ENCODE data around the gene TRAF1.

TRAF1 gene

DNA sequence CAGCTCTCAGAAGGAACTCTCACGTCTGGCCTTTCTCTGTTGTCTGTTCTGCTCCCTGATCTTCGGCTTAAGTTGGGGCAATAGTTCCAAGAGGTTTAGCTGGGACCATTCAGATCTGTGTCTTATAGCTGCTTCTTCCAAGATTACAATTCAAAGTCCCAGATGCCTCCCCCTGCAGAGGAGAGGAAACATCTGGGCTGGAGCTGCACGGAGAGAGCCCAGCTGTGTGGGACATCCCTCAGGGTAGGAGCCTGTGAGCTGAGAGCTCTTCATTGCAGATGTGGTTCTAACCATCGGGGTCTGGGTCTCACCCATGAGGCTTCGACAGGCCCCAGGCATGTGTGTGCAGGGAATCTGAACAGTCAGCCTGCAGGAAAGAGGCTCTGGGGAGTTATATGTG lies 40.6 kb downstream of the TRAF1 start:
- no peak for DNase-seq

GRCh38 chr9:120885457-120885856 lies 41.1 kb downstream of the TRAF1 start:
- DNase-seq: no peak

DNA sequence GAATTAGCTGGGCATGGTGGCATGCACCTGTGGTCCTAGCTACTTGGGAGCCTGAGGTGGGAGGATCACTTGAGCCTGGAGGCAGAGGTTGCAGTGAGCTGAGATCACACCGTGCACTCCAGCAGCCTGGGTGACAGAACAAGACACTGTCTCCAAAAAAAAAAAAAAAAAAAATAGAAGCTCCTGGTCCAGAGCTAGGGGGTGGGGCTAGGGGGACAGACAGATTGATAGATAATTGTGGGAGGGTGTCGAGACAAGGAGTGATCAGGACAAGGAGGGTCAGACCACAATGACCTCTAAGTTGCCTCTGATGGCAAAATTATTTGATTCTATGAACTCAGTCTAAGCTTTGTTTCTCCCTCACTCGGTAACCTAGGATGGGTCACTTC lies 43.0 kb downstream of the TRAF1 start:
- DNase-seq: no peak

DNA sequence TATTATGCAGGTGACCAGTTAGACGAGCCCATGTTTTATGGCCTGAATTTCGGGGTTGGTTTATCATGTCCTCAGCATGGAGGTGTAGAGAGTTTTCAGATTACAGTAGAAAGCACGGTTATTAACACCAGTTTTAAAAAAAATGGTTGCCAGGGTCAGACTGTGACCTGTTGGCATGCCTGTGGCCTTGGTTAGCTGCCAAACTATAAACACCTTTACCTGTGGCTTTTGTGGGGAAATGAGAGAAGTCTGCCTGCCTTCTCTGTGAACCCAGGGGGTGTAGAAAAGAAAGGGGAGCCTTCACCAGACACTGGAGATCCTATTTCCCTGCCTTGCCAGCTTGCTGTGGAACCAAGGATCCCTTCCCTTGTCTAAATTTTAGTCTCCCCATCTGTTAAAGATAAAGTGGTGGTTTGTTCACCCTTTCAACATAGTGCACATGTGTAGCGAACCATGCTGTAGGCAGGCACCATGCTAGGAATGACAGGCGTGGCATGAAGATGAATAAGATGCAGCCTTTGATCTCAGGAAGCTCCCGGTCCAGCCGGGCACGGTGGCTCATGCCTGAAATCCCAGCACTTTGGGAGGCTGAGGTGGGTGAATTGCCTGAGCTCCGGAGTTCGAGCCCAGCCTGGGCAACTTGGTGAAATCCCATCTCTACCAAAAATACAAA lies 43.5 kb downstream of the TRAF1 start:
- no peak for DNase-seq

GRCh38 chr9:120879446-120879845 lies 47.1 kb downstream of the TRAF1 start:
- DNase-seq: no peak

DNA sequence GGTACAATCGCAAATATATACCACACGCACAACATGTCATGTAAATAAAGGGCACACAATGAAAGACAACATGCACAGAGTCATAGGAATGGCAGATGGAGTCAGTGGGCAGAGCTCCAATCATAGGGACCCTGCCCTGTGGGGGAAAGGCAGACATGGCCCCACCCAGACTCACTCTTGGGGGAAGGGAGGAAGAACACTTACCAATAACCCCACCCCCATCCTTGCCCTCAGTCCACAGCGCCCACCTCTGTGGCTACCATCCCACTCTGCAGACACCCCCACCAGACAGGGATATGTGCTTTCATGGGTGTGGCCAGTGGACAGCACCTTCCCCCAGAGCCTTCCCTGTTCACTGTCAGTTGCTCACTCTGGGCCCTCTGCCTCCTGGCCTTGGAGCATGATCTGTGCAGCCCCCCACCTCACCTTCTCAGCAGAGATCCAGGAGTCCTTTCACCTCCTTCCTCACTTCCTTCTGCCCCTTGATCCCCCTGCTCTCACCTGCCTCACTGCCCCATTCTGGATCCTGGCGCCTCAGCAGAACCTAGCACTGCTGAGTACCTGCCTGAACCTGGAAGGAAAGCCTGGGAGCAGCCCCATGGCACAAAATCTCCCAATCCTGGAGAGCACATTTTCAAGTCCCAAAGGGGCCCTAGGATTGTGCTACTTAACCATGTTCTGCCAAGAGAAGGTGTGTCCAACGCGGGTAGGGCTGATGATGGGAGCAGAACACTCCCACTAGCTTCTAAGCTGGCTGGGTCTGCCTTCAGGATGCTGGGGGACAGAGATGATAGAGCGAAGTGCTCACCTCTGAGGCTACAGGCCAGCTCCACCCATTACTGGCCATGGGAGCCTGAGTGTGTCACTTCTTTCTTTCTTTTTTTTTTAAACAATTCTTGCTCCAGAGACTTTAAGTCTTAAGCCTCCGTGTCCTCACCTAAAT lies 48.1 kb downstream of the TRAF1 start:
- DNase-seq: no peak

GRCh38 chr9:120877276-120878034 lies 49.1 kb downstream of the TRAF1 start:
- DNase-seq: peak; percentile 55

GRCh38 chr9:120876842-120877240 lies 49.8 kb downstream of the TRAF1 start, which contains the start of gene PHF19:
PHF19 (minus strand) TSS chr9:120877188; CDS start chr9:120874741, 2,447 bp downstream.
- peak; percentile 19 for DNase-seq

GRCh38 chr9:120875954-120876841 lies 50.4 kb downstream of the TRAF1 start:
- DNase-seq: peak; percentile 77

GRCh38 chr9:120875643-120875953 lies 51.0 kb downstream of the TRAF1 start:
- no peak for DNase-seq

GRCh38 chr9:120875195-120875565 lies 51.4 kb downstream of the TRAF1 start:
- no peak for DNase-seq

- DNase-seq: no peak
These were observed 52.1 kb downstream of the TRAF1 start for GRCh38 chr9:120874226-120875194.

DNA sequence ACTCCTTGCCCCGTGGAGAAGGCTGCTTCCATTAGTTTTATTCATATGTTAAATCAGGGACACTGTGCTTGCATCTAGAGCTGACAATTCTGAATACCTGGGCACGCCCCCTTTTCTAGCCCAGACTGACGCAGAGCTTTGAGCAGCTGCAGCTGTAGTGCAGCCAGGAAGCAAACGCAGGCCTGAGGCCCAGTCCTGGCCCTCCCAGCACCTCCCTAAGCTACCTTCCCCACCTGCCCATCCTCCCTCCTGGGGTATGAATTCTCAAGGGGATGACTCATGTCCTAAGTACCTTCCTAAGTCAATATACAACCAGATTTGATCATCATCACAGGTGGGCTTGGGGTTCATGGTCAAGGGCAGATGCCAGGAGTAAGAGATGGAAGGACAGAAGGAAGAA lies 53.1 kb downstream of the TRAF1 start:
- no peak for DNase-seq

- no peak for DNase-seq
These were observed 53.6 kb downstream of the TRAF1 start for GRCh38 chr9:120872791-120873502.

GRCh38 chr9:120870206-120870605 lies 56.4 kb downstream of the TRAF1 start:
- no peak for DNase-seq

- no peak for DNase-seq
These were observed 56.9 kb downstream of the TRAF1 start for GRCh38 chr9:120869726-120870125.

- DNase-seq: no peak
These were observed 57.3 kb downstream of the TRAF1 start for GRCh38 chr9:120869360-120869687.

DNA sequence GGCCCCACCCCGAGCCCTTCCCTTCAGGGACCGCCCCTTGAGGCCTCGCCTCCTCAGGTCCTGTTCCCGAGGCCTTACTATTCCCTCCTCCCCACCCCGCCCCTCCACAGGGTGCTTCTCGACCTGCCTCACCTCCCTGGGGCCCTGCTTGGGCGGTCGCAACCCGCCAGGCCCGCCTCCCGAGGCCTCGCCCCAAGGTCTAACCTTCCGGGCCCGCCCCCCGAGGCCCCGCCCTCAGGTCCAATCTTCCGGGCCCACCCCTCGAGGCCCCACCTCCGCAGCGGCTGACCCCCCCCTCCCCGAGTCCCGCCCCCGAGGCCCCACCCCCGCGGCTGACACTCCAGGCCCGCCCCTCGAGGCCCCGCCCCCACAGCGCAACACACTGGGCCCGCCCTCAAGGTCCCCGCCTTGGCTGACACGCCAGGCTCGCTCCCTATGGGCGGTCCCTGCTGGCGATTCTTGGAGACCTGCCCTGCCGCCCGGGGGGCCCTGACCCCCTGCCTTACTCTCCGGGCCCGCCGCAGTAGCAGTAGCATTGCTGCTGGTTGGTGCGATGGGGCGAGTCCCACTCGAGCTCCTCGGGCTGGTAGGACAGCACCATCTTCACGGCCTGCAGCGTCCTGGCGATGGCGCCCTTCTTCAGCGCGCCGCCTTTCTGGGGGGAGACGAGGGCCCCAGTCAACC lies 57.8 kb downstream of the TRAF1 start:
- DNase-seq: peak; percentile 94

GRCh38 chr9:120868339-120868675 lies 58.3 kb downstream of the TRAF1 start:
- DNase-seq: no peak

DNA sequence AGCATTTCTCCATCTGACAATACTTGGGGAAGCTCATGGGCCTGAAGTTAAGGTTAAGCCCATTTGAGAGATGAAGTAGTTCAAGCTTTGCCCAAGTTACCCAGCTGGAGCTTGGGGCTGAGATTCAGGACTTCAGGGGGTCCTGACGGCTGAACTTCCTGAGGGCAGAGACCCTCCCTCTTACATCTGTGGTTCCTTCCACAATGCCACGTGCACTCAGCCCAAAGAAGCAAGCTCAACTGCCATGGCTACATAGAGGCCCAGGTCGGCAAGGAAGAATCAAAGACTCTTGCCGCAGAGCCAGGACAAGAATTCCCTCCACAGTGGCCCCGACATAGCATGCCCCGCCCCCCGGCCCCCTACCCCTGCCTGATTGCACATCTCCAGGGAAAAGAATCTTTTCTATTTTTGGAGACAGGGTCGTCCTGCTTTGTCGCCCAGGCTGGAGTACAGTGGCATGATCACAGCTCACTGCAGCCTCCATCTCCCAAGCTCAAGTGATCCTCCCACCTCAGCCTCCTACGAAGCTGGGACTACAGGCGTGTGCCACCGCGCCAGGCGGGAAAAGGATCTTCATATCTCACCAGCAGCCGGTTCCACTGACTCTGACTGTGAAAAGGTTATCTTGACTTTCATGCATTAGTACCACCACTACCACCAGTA lies 58.8 kb downstream of the TRAF1 start:
- no peak for DNase-seq
